Activated CD8-positive, alpha-beta memory T cell treated with anti-CD3 and anti-CD28 coated beads for 1 hour (primary cell): ENCODE measurements around the gene SLC45A1.
"Not testable (repeated sequence)": the region's sequence is repeated elsewhere in the genome, so short reads cannot be mapped to it uniquely, and the experiment has no call there.

ENCODE experiments used
- DNase-seq, 2 donors: peaks; one replicate each; pipeline ENCODE4 v3.0.0-alpha.2; 2020; ENCODE audit warnings: low read depth in 1 of 2; ENCODE audit errors: extremely low read depth in 1 of 2

Gene SLC45A1

GRCh38 chr1:8364528-8365442 is 46.9 kb downstream of the SLC45A1 start:
- DNase-seq = no peak

- DNase-seq = no peak
These were observed 47.9 kb downstream of the SLC45A1 start for GRCh38 chr1:8365661-8366362.

- no peak for DNase-seq
These were observed 49.8 kb downstream of the SLC45A1 start for GRCh38 chr1:8367571-8368194.

GRCh38 chr1:8368956-8369639 is 51.2 kb downstream of the SLC45A1 start:
- DNase-seq = no peak

GRCh38 chr1:8370046-8370881 is 52.4 kb downstream of the SLC45A1 start:
- DNase-seq = no peak

- DNase-seq = no peak
These were observed 53.0 kb downstream of the SLC45A1 start for GRCh38 chr1:8370905-8371315.

GRCh38 chr1:8371372-8371991 is 53.6 kb downstream of the SLC45A1 start:
- DNase-seq = no peak

- no peak for DNase-seq
These were observed 55.2 kb downstream of the SLC45A1 start for GRCh38 chr1:8373125-8373524.

GRCh38 chr1:8373581-8374241 is 55.8 kb downstream of the SLC45A1 start:
- no peak for DNase-seq

- no peak for DNase-seq
These were observed 56.4 kb downstream of the SLC45A1 start for GRCh38 chr1:8374356-8374755.

- no peak for DNase-seq
These were observed 56.9 kb downstream of the SLC45A1 start for GRCh38 chr1:8374812-8375211.

GRCh38 chr1:8376358-8376840 is 58.5 kb downstream of the SLC45A1 start:
- DNase-seq = no peak

- no peak for DNase-seq
These were observed 59.5 kb downstream of the SLC45A1 start for GRCh38 chr1:8377271-8377981.

GRCh38 chr1:8378178-8378577 is 60.3 kb downstream of the SLC45A1 start:
- DNase-seq = no peak

- no peak for DNase-seq
These were observed 61.1 kb downstream of the SLC45A1 start for GRCh38 chr1:8378981-8379470.

- DNase-seq = no peak
These were observed 61.7 kb downstream of the SLC45A1 start for GRCh38 chr1:8379513-8380186.

GRCh38 chr1:8380310-8380709 is 62.4 kb downstream of the SLC45A1 start:
- not testable (repeated sequence) for DNase-seq

- no peak for DNase-seq
These were observed 63.7 kb downstream of the SLC45A1 start for GRCh38 chr1:8381618-8382017.
